Measurements from ENCODE around the gene RECQL5. TPM values are rescaled to one million over a fixed set of nuclear protein-coding genes. Genes with fewer than 3 reads are reported as not detected.

The RECQL5 gene
- total RNA-seq, 1 experiment from 2014 or later: 14.5 TPM

DNA sequence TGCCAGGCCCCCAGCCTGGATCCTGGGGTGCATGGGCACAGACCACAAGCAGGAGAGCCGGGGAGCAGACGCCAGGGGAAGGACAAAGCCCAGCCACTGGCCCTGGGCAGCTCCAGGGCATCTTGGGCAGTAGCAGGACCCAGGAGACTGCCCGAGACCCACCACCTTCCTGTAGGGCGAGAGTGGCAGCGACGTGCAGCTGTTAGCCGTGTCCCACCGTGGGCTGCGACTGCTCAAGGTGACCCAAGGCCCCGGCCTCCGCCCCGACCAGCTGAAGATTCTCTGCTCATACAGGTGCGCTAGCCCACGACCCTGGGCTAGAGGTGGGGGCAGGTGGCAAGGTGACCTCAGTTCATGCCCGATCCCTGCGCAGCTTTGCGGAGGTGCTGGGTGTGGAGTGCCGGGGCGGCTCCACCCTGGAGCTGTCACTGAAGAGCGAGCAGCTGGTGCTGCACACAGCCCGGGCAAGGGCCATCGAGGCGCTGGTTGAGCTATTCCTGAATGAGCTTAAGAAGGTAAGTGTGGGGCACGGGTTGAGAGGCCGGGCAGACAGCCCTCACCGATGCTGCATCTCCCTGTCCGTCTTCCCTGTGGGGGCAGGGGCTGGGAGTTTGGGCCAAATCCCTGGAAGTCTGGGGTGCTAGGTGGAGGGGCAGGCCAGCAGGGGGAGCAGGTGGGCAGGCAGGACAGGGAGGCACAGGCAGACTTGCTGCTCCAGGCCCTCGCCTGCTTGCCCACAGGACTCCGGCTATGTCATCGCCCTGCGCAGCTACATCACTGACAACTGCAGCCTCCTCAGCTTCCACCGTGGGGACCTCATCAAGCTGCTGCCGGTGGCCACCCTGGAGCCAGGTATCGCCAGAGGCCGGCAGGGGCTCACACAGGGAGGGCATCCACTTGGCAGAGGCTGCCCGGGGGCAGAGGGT lies 47.2 kb downstream of the RECQL5 start:
- peak; percentile 21 for DNase-seq (ENCODE audit: low read depth)

DNA sequence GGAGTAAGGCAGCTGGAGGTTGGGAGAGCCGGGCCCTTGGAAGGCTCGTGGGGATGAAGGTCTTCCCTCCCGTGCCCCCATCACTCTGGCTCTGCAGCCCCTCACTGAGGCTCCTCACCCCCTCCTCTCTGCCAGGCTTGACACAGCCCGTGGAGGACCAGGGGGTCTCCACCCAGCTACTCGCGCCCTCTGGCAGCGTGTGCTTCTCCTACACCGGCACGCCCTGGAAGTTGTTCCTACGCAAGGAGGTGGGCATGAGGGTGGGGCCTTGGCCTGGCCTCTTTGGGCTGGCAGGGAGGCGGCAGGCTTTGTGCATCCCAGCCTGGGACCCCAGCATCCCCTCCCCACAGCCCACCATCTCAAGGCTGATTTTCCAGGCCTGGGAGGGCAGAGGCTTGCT lies 49.3 kb downstream of the RECQL5 start:
- no peak for DNase-seq (ENCODE audit: low read depth)

DNA sequence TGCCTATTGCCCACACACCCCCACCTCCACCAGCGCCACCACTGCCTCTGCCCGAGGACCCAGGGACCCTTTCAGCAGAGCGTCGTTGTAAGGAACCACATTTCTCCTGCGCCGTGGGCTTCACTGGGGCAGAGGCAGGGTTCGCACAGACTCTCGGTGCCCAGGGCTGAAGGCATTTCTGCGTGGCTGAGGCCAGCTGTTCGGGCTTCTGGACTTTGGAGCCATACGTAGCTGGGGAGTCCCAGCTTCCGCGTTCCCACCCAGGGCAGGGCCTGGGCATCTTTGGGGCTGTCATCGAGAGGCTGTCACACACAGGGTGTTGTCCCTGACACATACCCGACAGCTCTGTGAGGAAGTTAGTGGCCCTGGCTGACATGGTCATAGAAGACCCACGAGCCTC lies 49.7 kb downstream of the RECQL5 start:
- no peak for DNase-seq (ENCODE audit: low read depth)

DNA sequence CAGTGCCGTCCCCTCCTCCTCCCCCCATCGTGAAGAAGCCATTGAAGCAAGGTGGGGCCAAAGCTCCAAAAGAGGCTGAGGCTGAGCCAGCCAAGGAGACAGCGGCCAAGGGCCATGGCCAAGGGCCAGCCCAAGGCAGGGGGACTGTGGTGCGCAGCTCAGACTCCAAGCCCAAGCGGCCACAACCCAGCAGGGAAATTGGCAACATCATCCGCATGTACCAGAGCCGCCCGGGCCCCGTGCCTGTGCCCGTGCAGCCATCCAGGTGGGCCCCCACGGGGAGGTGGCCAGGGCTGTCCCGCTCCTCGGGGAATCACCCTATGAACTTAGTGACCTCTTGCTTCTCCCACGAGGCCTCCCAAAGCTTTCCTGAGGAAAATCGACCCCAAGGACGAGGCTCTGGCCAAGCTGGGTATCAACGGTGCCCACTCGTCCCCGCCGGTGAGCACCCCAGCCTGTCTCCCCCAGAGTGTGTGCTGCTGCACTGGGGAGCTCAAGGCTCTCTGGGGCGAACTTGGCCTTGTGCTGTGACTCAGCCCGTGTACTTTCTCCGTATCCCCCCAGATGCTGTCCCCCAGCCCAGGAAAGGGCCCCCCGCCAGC lies 50.3 kb downstream of the RECQL5 start:
- DNase-seq (ENCODE audit: low read depth): no peak

DNA sequence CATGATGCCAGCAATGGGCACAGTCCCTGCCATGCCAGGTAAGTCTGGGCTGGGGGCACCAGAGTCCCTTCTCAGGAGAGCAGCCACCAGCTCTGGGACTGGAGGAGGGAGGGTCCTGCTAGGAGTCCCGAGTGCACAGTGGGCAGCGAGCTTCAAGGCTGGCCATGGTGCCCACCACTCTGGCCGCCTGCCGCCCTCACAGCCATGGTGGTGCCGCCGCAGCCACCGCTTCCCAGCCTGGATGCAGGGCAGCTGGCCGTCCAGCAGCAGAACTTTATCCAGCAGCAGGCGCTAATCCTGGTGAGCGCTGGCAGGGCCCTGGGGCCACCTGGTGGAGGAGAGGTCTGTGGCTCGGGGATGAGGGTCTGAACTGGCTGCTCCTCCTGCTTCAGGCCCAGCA lies 51.7 kb downstream of the RECQL5 start:
- no peak for DNase-seq (ENCODE audit: low read depth)

DNA sequence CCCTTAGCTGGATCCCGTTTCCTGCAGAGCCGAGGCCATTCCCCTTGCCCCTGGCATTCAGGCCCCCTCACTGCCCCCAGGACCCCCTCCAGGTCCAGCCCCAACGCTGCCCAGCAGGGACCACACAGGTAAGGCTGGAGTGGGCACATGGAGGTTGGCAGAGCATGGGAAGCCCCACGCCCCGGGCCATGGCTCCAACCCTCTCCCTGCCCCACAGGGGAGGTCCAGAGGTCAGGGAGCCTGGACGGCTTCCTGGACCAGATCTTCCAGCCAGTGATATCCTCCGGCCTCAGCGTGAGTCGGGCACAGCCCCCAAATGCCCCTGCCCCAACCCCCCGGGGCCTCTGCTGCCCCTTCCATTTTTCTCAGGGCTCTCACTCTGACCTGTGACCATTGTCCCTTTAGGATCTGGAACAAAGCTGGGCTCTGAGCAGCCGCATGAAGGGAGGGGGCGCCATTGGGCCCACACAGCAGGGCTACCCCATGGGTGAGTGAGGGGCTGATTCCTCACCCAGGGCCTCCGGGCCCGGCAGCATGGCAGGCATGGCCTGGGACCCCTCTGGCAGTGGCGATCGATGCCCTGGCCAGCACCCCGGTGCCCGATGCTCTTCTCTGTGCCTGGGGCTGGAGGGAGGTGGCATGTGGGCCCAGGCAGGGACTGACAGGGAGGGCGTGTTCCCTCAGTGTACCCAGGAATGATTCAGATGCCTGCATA lies 52.2 kb downstream of the RECQL5 start:
- no peak for DNase-seq (ENCODE audit: low read depth)

DNA sequence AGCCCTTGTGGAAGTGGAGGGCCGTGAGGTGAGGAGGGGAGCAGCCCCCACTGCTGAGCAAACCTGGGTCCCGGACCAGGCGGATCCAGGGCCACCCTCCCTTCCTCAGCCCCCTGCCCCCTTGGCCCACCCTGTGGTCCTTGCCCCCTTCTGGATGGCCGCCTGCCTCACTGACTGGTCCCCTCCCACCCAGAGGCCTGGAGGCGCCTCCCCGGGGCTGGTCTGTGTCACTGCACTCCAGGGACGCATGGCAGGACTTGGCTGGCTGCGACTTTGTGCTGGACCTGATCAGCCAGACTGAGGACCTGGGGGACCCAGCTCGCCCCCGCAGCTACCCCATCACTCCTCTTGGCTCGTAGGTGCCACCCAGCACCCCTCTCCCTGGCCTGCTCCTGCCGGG lies 52.9 kb downstream of the RECQL5 start:
- no peak for DNase-seq (ENCODE audit: low read depth)

DNA sequence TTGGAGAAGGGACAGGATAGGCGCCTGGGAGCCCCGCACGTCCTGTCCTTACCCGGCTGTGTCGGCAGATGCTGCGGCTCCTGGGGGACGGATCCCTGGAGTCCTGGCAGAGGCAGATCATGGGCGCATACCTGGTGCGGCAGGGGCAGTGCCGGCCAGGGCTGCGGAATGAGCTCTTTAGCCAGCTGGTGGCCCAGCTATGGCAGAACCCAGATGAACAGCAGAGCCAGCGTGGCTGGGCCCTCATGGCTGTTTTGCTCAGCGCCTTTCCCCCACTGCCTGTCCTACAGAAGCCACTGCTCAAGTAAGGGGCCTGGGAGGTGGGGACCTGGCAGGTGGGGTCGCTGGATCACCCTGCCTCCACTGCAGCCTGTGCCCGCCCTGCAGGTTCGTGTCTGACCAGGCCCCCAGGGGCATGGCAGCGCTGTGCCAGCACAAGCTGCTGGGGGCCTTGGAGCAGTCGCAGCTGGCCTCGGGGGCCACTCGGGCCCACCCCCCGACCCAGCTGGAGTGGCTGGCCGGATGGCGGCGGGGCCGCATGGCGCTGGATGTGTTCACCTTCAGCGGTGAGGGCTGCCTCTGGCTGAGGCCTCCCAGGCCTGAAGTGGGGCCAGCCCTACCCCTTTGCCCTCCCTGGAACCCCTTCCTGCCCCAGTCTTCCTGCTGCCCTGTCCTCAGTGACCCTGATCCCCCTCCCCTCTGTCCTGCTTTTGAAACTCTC lies 53.9 kb downstream of the RECQL5 start:
- no peak for DNase-seq (ENCODE audit: low read depth)

DNA sequence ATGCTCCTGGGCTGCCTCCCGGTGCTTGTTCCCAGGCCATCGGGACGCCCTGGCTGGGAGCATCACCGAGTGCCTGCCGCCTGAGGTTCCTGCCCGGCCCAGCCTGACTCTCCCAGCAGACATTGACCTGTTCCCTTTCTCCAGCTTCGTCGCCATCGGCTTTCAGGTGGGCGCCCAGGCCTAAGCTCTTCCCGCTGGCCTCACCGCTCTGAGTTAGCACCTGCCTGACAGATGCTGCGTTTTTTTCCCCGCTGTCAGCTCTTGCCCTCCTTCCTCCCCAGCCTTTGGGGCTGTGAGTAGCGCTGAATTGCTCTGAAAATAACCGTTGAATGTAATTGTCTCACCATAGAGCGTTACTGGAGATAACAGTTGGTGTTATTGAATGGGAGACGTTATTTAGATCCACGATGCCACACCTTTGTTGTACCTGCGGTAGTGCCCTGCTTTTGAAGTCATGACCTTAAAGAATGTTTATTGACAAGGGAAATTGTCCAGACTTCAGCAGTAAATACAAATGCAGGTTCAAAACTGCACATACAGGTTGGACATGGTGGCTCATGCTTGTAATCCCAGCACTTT lies 55.0 kb downstream of the RECQL5 start:
- DNase-seq (ENCODE audit: low read depth): no peak

DNA sequence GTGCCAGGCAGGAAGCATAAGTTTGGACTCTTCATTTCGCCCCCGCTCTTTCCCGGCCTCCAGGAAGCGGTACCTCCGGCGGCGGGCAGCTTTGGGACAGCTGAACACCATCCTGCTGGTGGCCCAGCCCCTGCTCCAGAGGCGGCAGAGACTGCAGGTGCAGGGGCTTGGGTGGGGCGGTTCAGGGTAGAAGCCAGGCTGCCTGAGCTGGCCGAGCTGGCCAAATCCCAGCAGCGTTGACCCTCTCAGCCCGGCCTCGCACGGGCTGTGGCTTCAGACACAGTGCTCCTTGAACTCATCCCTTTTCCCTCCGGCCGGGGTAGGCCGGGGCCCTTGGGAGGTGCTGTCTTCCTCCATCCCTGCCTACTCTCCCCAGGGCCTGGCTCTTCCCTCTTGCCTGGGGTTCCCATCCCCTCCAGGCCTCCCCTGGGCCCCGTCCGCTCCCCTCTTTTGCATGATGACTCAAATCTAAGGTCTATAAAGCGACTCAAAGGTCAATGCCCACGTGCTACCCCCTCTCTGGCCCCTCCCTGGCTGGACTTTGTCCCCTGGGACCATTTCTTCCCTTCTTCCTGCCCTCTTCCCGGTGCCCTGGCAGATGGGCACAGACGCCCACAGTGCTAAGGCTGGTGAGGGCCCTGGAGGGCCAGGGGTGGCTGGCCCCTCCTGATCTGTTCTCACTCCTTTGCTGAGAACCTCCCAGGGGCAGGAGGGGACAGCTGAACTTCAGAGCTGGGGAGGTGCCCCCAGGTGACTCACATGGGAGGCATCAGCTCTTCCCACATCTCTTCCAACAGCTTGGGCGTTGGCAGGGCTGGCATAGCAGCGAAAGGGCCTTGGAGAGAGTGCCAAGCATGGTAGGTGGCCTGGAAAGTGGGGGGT lies 56.6 kb downstream of the RECQL5 start:
- DNase-seq (ENCODE audit: low read depth): peak; percentile 13

DNA sequence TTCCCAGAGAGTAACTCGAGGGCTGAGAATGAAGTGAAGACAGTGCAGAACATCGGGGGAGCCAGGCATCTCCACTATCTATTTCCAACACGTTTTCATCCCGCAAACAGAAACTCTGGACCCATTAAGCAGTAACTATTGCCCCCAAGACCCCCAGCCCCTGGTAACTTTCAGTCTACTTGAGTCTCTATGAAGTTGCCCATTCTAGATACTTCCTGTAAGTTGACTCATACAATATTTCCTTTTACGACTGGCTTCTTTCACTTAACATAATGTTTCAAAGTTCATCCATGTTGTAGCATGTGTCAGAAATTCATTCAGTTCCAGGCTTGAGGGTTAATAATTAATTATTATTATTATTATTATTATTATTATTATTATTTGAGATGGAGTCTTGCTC lies 59.9 kb downstream of the RECQL5 start:
- no peak for DNase-seq (ENCODE audit: low read depth)

DNA sequence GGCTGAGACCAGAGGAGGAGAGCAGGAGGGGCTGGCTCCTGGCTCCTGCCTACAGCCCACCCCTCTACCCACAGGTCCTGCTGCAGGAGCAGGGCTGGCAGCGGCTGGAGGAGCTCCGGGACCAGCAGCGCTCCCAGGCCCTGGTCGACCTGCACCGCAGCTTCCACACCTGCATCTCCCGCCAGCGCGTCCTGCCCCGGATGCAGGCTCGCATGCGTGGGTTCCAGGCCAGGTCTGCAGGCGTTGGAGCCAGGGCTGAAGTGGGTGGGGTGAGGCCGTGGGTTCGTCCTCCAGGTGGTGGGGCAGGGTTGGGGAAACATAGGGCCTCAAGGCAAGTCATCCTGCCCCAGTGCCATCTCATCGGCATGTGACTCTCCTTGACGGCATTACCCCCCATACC lies 61.2 kb downstream of the RECQL5 start:
- no peak for DNase-seq (ENCODE audit: low read depth)

DNA sequence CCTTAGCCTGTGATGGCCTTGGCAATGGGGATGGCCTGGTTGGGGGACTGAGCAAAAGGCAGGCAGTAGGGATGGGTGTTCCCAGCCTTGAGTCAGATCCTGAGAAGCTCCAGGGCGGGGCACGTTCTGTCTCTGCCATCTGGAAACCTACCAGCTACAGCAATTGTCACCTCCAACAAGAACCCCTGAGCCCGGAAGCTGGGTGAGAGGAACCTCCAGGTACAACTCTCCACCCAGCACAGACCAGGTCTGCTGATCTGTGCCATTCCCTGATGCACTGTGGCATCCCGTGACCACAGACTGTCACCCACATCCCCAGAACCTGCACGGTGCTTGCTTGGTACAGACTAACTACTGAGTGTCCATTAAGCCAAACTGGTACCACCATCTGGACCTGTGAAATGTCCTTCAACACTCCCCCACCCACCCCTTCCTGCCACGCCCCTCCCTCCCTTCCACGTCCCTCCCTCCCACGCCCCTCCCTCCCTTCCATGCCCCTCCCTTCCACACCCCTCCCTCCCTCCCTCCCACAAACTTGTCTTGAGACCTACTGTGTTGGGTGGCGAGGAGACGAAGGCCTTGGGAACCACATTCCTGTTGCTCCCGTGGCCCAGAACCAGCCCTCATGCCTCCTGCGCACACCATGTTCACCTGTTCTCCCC lies 62.8 kb downstream of the RECQL5 start:
- no peak for DNase-seq (ENCODE audit: low read depth)

DNA sequence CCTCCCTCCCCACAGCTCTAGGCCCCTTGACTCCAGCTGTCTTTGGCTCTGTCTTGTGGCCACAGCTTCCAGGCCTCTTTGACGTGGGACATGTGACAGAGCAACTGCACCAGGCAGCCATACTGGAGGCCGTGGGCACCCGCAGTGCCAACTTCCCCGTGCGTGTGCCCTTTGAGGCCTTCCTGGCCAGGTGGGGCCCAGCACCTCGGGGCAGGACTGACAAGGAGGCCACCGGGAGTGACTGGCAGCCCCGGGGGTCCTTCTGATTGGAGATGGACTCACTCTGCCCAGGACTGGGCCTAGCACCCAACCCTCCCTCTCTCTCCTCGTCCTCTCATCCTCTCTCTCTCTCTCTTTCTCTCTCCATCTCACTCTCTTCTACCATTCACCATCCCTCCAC lies 63.8 kb downstream of the RECQL5 start:
- DNase-seq (ENCODE audit: low read depth): no peak

DNA sequence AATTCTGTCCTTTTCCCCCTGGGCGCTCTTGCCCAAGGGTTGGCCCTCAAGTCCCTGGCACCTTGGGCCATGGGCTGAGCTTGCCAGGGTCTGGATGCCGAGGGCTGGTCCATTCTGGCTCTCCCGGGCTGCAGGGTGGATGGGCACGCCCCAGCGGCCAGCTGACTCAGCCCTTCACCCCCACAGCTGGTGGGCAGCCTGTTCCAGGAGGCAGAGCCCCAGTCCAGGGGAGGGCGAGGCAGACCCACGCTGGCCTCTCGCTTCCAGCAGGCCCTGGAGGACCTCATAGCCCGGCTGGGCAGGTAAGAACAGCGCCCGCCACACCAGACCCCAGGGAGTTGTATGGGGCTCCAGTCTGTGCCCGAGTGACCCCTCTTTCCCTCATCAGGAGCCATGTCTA lies 64.3 kb downstream of the RECQL5 start:
- DNase-seq (ENCODE audit: low read depth): no peak

DNA sequence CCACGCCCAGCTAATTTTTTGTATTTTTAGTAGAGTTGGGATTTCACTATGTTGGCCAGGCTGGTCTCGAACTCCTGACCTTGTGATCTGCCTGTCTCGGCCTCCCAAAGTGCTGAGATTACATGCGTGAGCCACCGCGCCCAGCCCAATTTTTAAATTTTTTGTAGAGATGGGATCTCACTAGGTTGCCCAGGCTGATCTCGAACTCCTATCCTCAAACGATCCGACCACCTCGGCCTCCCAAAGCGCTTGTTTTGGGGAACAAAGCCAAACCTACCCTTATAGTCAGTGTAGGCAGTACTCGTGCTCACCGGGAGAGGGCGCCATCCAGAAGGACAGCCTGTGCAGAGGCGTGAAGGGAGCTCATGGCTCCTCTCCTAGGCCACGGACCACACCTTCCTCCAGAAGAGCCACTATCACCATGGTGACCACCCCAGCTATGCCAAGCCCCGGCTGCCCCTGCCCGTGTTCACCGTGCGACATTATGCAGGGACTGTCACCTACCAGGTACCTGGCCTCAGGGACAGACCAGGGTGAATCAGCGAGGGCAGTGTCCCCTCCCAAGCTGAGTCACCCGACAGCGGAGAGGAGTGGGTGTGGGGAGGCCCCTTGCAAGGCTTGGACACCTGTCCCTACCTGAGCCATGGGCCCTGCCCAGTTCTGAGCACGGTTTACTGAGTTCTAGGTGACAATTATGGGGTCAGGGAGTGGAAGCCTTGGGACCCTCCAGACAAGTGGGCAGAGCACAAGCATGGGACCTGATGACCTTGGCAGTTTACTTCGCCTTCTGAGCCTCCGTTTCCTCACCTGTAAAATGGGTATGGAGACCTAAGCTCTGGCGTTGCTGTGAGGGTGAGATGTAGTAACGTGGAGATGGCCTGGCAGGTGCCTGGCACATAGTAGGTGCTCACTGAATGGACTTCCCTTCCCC lies 65.6 kb downstream of the RECQL5 start:
- DNase-seq (ENCODE audit: low read depth): peak; percentile 30

DNA sequence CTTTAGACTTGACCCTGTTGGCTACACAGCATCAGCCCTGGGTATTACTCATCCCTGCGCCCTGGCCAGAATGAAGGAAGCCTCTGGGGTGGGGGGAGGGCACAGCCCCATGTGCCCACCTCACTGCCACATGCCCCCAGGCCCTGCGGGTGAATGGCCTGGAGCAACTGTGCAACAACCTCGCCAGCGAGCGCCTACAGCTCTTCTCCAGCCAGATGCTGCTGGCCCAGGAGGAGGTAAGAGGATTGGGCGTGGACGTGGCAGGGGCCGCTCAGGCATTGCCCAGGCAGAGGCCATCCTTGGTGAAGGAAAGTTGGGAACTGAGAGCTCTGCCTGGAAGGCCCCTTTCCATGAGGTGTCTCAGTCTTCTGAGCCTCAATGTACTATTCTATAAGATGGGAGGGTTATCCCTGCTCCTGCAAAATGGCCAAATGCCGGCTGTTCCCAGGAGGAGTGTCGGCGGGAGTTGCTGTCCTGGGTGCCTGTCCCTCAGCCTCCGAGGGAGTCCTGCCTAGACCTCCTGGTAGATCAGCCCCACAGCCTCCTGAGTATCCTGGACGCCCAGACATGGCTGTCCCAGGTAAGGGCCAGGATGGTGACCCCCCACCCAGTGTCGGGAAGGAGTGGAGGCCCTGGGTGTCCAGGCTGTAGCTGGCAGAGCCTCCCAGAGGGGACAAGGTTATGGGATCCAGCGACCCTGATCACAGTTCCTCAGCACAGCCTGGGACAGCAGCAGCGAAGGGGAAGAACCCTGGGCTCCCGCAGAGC lies 70.5 kb downstream of the RECQL5 start:
- DNase-seq (ENCODE audit: low read depth): no peak

DNA sequence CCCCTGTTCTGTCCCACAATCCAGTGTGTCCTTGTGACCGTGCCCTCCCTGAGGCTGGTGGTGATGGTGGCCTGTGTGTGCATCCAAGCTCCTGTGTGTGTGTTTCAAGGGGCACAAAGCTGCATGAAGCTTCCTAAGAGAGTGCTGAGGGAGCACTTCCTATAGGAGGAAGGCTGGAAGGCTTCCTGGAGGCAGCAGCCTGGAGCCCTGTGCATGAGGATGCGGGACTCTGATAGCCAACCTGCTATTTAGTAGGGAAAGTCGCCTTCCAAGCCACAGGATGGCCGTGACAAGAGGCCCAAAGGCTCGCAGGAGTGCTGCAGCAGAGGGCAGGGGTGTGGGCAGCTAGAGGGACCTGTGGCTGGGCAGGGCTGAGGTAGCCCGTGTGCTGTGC lies 71.0 kb downstream of the RECQL5 start:
- DNase-seq (ENCODE audit: low read depth): no peak

Measured in LHCN-M2 (cell line).